NCI-H128 (cell line): ENCODE results near the gene ANKS1A.

Source experiments
- DNase-seq: peaks from one replicate; lab custom pipeline; 2025; ENCODE audit not compliant: unreplicated experiment; lab: John Stamatoyannopoulos, UW

Gene ANKS1A

GRCh38 chr6:35036059-35036827, 147.2 kb downstream of the ANKS1A start:
- DNase-seq = no peak

GRCh38 chr6:35036828-35037663, 148.0 kb downstream of the ANKS1A start:
- no peak for DNase-seq

- DNase-seq = no peak
Observed at GRCh38 chr6:35037664-35038038, 148.6 kb downstream of the ANKS1A start.

GRCh38 chr6:35038076-35038475, 149.0 kb downstream of the ANKS1A start:
- no peak for DNase-seq

- no peak for DNase-seq
Observed at GRCh38 chr6:35040398-35040797, 151.3 kb downstream of the ANKS1A start.

- no peak for DNase-seq
Observed at GRCh38 chr6:35041086-35041861, 152.2 kb downstream of the ANKS1A start.

DNA sequence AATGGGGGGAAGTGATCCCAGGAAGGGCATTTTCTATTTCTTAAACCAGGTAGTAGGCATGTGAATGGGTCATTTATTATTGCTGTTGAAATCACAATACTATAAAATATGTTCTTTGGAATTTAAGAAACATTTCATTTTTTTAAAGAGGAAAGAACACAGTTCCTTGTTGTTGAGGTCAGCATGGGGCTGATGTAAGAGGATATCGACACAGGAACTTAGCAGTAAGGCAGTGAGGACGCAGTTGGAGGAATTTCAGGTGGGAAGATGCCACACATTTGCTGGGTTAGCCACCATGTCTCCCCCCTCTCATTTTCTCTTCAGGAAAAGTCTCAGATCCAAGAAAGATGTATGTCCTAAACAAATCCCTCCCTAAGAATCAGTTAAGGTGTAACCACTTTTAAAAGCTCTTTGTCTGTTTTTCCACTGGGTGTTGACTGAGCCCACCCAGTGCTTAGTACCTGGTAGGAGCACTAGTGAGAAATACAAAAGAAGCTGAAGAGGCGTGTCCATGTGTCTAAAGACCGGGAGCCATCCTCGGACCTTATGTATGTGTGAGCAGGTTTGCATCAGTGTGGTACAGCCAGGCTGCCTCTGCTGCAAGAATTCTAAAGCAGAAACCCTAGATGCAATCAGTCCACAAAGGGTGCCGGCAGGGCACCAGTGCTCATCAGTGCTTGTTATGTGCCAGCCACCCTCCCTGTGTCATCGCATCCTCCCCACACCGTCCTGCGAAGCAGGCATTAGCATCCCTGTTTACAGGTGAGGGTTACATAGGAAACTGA, 153.2 kb downstream of the ANKS1A start:
- no peak for DNase-seq

DNA sequence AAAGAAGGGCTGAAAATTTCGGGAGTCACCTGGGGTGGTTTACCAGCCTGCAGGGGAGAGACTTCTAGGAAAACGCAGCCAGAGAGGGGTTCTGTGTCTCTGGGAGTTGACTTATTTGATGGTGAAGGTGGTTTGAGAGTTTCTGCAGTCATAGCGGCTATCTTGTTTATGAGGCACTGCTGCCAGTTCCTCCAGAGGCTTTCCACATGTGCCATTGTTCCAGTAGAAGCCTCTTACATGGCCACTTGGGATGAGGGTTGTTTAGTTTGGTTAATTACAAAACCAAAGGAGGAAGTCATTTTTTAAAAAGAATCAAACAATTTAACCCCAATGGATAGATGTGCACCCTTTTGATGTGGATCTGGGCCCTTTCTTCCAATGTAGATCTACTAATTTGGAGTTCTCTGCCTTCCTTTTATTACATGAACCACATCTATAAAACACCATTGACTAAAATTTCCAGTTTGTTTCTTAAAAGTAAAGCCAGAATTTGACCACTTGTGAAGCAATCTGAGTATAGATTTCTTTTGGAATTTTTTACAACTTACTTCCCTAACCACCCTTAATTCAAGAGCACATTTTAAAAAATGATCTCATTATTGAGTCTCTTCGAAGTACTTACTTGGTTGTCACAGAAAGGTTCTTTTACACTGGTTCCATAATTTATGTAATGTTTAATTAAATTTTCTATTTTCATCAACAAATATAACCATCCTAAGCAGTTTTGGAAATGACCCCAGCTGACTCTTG, 154.5 kb downstream of the ANKS1A start:
- DNase-seq = no peak

DNA sequence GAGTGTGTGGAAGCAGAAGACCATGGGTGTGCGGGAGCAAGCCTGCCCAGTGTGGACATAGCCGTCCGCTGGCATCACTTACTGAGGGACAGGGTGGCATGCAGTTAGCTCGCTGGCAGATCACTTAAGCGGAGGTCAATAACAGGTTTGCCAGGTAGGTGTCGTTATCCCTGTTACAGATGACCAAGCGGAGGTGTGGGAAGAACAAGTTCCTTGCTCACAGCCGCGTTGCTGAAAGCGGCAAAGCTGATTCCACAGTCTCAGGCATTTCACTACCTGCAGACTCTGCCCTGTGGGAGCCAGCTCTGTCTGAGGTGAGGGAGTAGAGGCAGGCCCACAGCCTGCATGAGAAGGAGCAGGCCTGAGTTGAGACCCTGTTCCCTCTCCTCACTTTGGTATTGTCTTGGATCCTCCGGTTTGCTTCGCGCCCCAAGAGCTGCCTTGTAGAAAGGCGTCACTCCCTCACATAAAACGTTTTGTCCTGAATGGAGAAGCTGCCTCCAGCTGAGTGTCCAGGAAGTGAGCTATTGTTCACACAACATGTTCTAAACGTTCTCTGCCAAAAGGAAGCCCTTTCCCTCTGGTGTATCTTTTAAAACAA, 155.2 kb downstream of the ANKS1A start:
- no peak for DNase-seq

- DNase-seq = no peak
Observed at GRCh38 chr6:35044761-35045421, 155.8 kb downstream of the ANKS1A start.

DNA sequence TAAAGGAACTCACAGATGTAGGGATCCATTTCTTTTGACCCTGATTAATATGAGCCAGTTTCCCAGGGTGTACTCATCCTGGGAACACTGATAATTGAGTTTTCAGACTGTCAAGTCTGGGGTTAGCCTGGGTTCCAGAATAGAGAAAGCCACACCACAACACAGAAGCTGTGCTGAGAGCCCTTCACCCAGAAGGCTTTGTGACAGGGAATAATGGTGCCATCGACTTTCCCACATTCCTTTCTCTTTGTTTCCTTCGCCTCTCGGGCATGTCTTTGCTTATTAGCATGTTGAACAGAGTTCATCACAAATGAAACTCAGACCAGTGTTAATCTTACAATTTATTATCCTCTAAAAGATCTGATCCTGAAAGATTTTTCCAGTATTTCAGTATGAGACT, 157.0 kb downstream of the ANKS1A start:
- DNase-seq = no peak

- DNase-seq = no peak
Observed at GRCh38 chr6:35046862-35047261, 157.8 kb downstream of the ANKS1A start.

GRCh38 chr6:35047265-35048011, 158.4 kb downstream of the ANKS1A start:
- DNase-seq = no peak

- no peak for DNase-seq
Observed at GRCh38 chr6:35048031-35048613, 159.1 kb downstream of the ANKS1A start.

DNA sequence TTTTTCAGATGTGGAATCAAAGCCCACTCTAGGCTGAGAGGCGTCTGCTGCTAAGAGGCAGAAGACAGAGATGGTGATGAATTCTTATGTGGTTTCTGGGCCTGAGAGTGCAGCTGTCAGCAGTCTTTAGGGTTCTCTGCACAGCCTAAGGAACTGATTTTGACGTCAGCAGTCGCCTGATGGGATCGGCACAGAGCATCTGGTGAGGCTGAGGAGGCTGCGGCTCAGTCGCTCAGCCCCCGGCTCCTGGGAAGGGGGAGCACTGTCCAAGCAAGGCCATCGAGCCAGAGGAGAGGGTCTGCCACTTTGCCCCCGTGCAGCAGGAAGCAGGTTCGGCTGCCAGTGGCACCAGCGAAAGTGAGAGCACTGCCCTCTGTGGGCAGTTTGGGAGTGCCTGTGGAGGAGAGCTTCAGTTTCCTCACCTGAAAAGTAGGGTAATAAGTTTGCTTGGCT, 159.6 kb downstream of the ANKS1A start:
- no peak for DNase-seq

GRCh38 chr6:35049156-35049735, 160.2 kb downstream of the ANKS1A start:
- DNase-seq = no peak

DNA sequence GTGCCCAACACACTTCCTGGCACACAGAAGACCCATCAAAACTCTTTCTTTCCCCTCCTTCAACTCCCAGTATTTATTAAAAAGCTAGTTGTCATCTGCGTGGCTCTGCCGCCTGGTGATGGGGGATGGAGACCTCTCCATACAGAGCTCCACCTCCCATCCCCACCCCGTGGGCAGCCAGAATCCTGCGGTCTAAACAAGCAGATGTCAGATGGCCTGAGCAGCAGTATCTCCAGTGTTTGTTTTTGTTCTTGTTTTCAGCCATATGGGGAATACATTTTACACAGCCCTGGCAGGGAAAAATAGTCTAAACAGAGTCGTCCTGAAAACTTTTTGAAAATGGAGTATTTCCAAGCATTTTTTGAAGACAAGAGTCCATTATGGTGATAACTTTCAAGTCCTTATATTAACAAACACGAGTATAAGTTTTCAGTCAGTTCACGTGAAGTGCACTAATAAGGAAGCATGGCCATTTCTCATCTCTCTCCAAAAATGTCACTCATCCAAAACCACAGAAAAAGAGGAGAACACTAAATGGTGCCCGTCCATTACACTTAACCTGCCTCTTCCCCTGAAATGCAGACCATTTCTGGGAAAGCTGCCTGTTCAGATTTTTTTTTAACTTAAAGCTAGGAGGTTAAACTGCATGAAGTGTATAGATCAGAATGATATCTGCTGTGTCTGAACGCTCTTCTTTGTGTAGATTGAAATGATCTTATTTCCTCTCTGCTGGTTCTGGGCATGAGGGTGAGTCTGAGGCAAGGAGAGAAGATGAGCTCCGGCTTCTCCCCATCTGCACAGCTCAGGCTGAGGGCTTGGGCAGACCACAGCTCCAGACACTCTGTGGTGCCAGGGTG, 161.1 kb downstream of the ANKS1A start:
- DNase-seq = peak; percentile 25
